IMR-90 (cell line): ENCODE measurements around the gene PRKCE. TPM values are rescaled to one million over a fixed set of nuclear protein-coding genes. Genes with fewer than 3 reads are reported as not detected.

Source experiments
- ATAC-seq: fragments of 200-7000 bp; cut with Tn5 transposase; 2 replicates; pipeline ENCODE4 v1.9.1; 2020; ENCODE audit warnings: low read depth, mild to moderate bottlenecking, moderate library complexity
- BruUV-seq: library from RNA; stranded (reverse); fragments of 400-500 nt; replicated peaks from 2 replicates; lab custom pipeline; 2021; lab: Mats Ljungman, UMichigan
- CTCF ChIA-PET: fragments of 300-600 bp; formaldehyde crosslinking; extraction: SDS; loops from one replicate; lab custom pipeline; 2021; ENCODE audit warnings: antibody characterized with exemption; lab: Yijun Ruan, JAX
- POLR2A ChIA-PET: fragments of 300-600 bp; sonication (Branson Sonifier 250); formaldehyde crosslinking; loops from one replicate; lab custom pipeline; 2022; ENCODE audit warnings: antibody characterized with exemption; ENCODE audit not compliant: unreplicated experiment; lab: Charles Lee
- DNase-seq: peaks from one replicate; pipeline ENCODE4 v3.0.0; 2013
- H2AFZ ChIP-seq: replicated peaks from 2 replicates; pipeline ENCODE3; 2013; ENCODE audit warnings: low read length, mild to moderate bottlenecking; ENCODE audit not compliant: poor library complexity
- H2AK5ac ChIP-seq: 2 replicates; pipeline ENCODE4 v1.6.1; 2013; ENCODE audit warnings: low read depth, low read length, inconsistent platforms
- H2AK9ac ChIP-seq: replicated peaks from 2 replicates; pipeline ENCODE3; 2013; ENCODE audit warnings: mild to moderate bottlenecking, low read depth, low read length, moderate library complexity; ENCODE audit not compliant: poor library complexity
- H2BK120ac ChIP-seq: 2 replicates; pipeline ENCODE4 v1.6.1; 2013; ENCODE audit warnings: low read depth, low read length, inconsistent platforms
- H2BK15ac ChIP-seq: 3 replicates; pipeline ENCODE4 v1.6.1; 2013; ENCODE audit warnings: low read depth, low read length, inconsistent platforms
- H2BK20ac ChIP-seq: 2 replicates; pipeline ENCODE4 v1.6.1; 2013; ENCODE audit warnings: low read depth, mild to moderate bottlenecking, inconsistent platforms, low read length, moderate library complexity
- H2BK5ac ChIP-seq: 2 replicates; pipeline ENCODE4 v1.6.1; 2013; ENCODE audit warnings: mild to moderate bottlenecking, low read depth, low read length, inconsistent platforms; ENCODE audit not compliant: poor library complexity, severe bottlenecking
- H3K14ac ChIP-seq: replicated peaks from 2 replicates; pipeline ENCODE4 v1.6.1; 2013; ENCODE audit warnings: low read depth, low read length, inconsistent platforms
- H3K18ac ChIP-seq: 2 replicates; pipeline ENCODE4 v1.6.1; 2013; ENCODE audit warnings: low read depth, low read length, control low read depth
- H3K23ac ChIP-seq: 2 replicates; pipeline ENCODE4 v1.6.1; 2013; ENCODE audit warnings: low read depth, low read length, inconsistent platforms
- H3K27ac ChIP-seq: 2 replicates; pipeline ENCODE4 v1.5.1; 2013; ENCODE audit warnings: mild to moderate bottlenecking, control low read depth, low read length; ENCODE audit not compliant: insufficient read depth
- H3K27me3 ChIP-seq: 2 replicates; pipeline ENCODE4 v1.6.1; 2013; ENCODE audit warnings: low read length; ENCODE audit not compliant: control insufficient read depth, insufficient read depth
- H3K36me3 ChIP-seq: 2 replicates; pipeline ENCODE4 v1.6.1; 2013; ENCODE audit warnings: low read length, mixed read lengths; ENCODE audit not compliant: control insufficient read depth, insufficient read depth
- H3K4ac ChIP-seq: 2 replicates; pipeline ENCODE4 v1.6.1; 2013; ENCODE audit warnings: low read depth, low read length, inconsistent platforms
- H3K4me1 ChIP-seq: 2 replicates; pipeline ENCODE4 v1.6.1; 2013; ENCODE audit warnings: low read length, mixed read lengths; ENCODE audit not compliant: control insufficient read depth, insufficient read depth
- H3K4me2 ChIP-seq: 2 replicates; pipeline ENCODE4 v1.6.1; 2013; ENCODE audit warnings: low read depth, mild to moderate bottlenecking, control low read depth, low read length, moderate library complexity
- H3K4me3 ChIP-seq: 2 replicates; pipeline ENCODE4 v1.5.1; 2013; ENCODE audit warnings: low read depth, mild to moderate bottlenecking, control low read depth, low read length, moderate library complexity; ENCODE audit not compliant: insufficient read depth
- H3K56ac ChIP-seq: 2 replicates; pipeline ENCODE4 v1.6.1; 2013; ENCODE audit warnings: low read length, inconsistent platforms; ENCODE audit not compliant: insufficient read depth; ENCODE audit errors: extremely low read depth
- H3K79me1 ChIP-seq, 2 experiments: 2 replicates each; pipeline ENCODE4 v1.6.1; 2013; ENCODE audit warnings: low read length in 2 of 2, inconsistent platforms in 1 of 2, low read depth in 1 of 2
- H3K9ac ChIP-seq: 2 replicates; pipeline ENCODE4 v1.6.1; 2013; ENCODE audit warnings: low read depth, low read length, control low read depth
- H3K9me1 ChIP-seq: 2 replicates; pipeline ENCODE4 v1.6.1; 2013; ENCODE audit warnings: low read length, inconsistent platforms; ENCODE audit not compliant: insufficient read depth
- H3K9me3 ChIP-seq: 2 replicates; pipeline ENCODE4 v1.6.1; 2013; ENCODE audit warnings: low read length; ENCODE audit not compliant: control insufficient read depth, insufficient read depth
- H4K20me1 ChIP-seq: 2 replicates; pipeline ENCODE4 v1.6.1; 2013; ENCODE audit warnings: low read length, inconsistent platforms; ENCODE audit not compliant: insufficient read depth
- H4K5ac ChIP-seq: 2 replicates; pipeline ENCODE4 v1.6.1; 2013; ENCODE audit warnings: mild to moderate bottlenecking, low read depth, low read length, control low read depth
- H4K8ac ChIP-seq, 2 experiments: 2 replicates each; pipeline ENCODE4 v1.6.1; 2013; ENCODE audit warnings: low read depth in 2 of 2, low read length in 2 of 2, control low read depth in 1 of 2, inconsistent platforms in 1 of 2
- H4K91ac ChIP-seq: 2 replicates; pipeline ENCODE4 v1.6.1; 2013; ENCODE audit warnings: low read depth, low read length, inconsistent platforms; ENCODE audit not compliant: insufficient read depth
- BHLHE40 ChIP-seq: fragments of 150-350 bp; IDR thresholded peaks from 2 replicates; pipeline ENCODE4 v1.6.1; 2016; ENCODE audit warnings: mild to moderate bottlenecking, low read depth, low read length
- CEBPB ChIP-seq: IDR thresholded peaks from 2 replicates; pipeline ENCODE4 v1.6.1; 2012; ENCODE audit warnings: low read depth, low read length, improper control_type of control experiment
- CHD1 ChIP-seq: IDR thresholded peaks from 2 replicates; pipeline ENCODE4 v1.6.1; 2012; ENCODE audit warnings: low read depth, low read length, improper control_type of control experiment
- ELK1 ChIP-seq: fragments of 150-350 bp; IDR thresholded peaks from 2 replicates; pipeline ENCODE4 v1.6.1; 2016; ENCODE audit warnings: low read depth, mild to moderate bottlenecking, low read length, moderate library complexity, borderline replicate concordance
- FOS ChIP-seq: fragments of 150-350 bp; IDR thresholded peaks from 2 replicates; pipeline ENCODE4 v1.6.1; 2016; ENCODE audit warnings: low read depth, low read length
- MAFK ChIP-seq: IDR thresholded peaks from 2 replicates; pipeline ENCODE4 v1.6.1; 2012; ENCODE audit warnings: low read depth, low read length, improper control_type of control experiment
- MAZ ChIP-seq: IDR thresholded peaks from 2 replicates; pipeline ENCODE4 v1.6.1; 2012; ENCODE audit warnings: low read depth, mild to moderate bottlenecking, low read length, improper control_type of control experiment, moderate library complexity, borderline replicate concordance
- MXI1 ChIP-seq: IDR thresholded peaks from 2 replicates; pipeline ENCODE4 v1.6.1; 2012; ENCODE audit warnings: low read depth, mild to moderate bottlenecking, low read length, moderate library complexity, borderline replicate concordance
- NFE2L2 ChIP-seq: fragments of 150-350 bp; IDR thresholded peaks from 2 replicates; pipeline ENCODE4 v1.6.1; 2016; ENCODE audit warnings: low read depth, mild to moderate bottlenecking, low read length
- POLR2A ChIP-seq: IDR thresholded peaks from 2 replicates; pipeline ENCODE4 v1.6.1; 2012; ENCODE audit warnings: mild to moderate bottlenecking, low read depth, low read length
- RAD21 ChIP-seq: IDR thresholded peaks from 2 replicates; pipeline ENCODE4 v1.6.1; 2012; ENCODE audit warnings: low read length, improper control_type of control experiment
- RCOR1 ChIP-seq: IDR thresholded peaks from 2 replicates; pipeline ENCODE4 v1.6.1; 2012; ENCODE audit warnings: mild to moderate bottlenecking, low read length, improper control_type of control experiment; ENCODE audit not compliant: insufficient replicate concordance
- RFX5 ChIP-seq: IDR thresholded peaks from 2 replicates; pipeline ENCODE4 v1.8.0; 2012; ENCODE audit warnings: low read depth, mild to moderate bottlenecking, low read length, moderate library complexity
- SMC3 ChIP-seq: fragments of 150-350 bp; IDR thresholded peaks from 2 replicates; pipeline ENCODE4 v1.6.1; 2016; ENCODE audit warnings: low read depth, mild to moderate bottlenecking, antibody characterized with exemption, low read length, moderate library complexity
- WGBS, 2 experiments: methylation state at CpG; one replicate each; pipeline versions ENCODE4 v1.1.5 to v1.1.7; 2013; ENCODE audit warnings: missing lambda C conversion rate in 2 of 2; ENCODE audit not compliant: insufficient read length in 1 of 2; ENCODE audit errors: extremely low coverage in 2 of 2; 5-methylcytosine and 5-hydroxymethylcytosine counted together
- dilution Hi-C: fragments of 300-500 bp; cut with HindIII; formaldehyde crosslinking; loops from one replicate; pipeline ENCODE4 v1.14.3; 2018; ENCODE audit warnings: low sequenced_read_pairs; ENCODE audit not compliant: unreplicated experiment
- in situ Hi-C: fragments of 300-500 bp; cut with MboI; formaldehyde crosslinking; loops from 3 replicates; pipeline ENCODE4 v1.14.3; 2019; ENCODE audit warnings: low sequenced_read_pairs, inconsistent platforms, mixed read lengths
- intact Hi-C: fragments of 100-400 bp; cut with micrococcal nuclease; formaldehyde crosslinking; loops from 2 replicates; pipeline ENCODE4 v1.10.0; 2022
- polyA plus RNA-seq, 3 experiments: library from polyadenylated mRNA; depleted of rRNA; stranded (reverse); fragments of >200 nt; gene quantifications; 2 replicates each; pipeline ENCODE4 v1.2.3, GENCODE V29; 2012; ENCODE audit warnings: low replicate concordance in 1 of 3
- total RNA-seq: library from RNA; depleted of rRNA; stranded (reverse); fragments of >200 nt; gene quantifications from 2 replicates; pipeline ENCODE4 v1.2.3, GENCODE V29; 2012
- TF ChIP-seq, protein P1 (sequence below): conservative IDR thresholded peaks from 2 replicates; pipeline ENCODE4 v1.5.1; 2012; ENCODE audit warnings: mild to moderate bottlenecking, low read depth, low read length, improper control_type of control experiment

The PRKCE gene
- total and polyA plus RNA-seq, 2 of the 4 experiments (the other 2 are of a cell fraction): 8.1 to 32.4 TPM

GRCh38 chr2:45732436-45732835 is 81.0 kb downstream of the PRKCE start:
- Histone ChIP-seq H3K9ac (no peak overlapping the region), H2BK15ac (no peak overlapping the region), H2AK9ac (no peak overlapping the region), H4K8ac (no peak overlapping the region), H3K4ac (no peak overlapping the region), H3K56ac (no peak overlapping the region), H3K4me2 (no peak overlapping the region), H2BK20ac (no peak overlapping the region), H3K27ac (no peak overlapping the region), H3K23ac (no peak overlapping the region), H4K91ac (no peak overlapping the region), H2BK5ac (no peak overlapping the region), H3K36me3 (no peaks in the 10 kb centered on the region; the same call in 1 of the 2 replicates), H3K9me3 (no peaks in the 10 kb centered on the region), H3K18ac (no peak overlapping the region), H3K27me3 (no peaks in the 10 kb centered on the region), H3K4me1 (no peaks in the 10 kb centered on the region), H4K5ac (no peak overlapping the region), H2BK120ac (no peak overlapping the region), H4K20me1 (peaks cover 16% of the 10 kb centered on the region), H3K79me1 (peaks cover 11% of the 10 kb centered on the region in 2 experiments; a peak in 2 of 4 replicates), H3K9me1 (peaks cover 6% of the 10 kb centered on the region; the same call in 1 of the 2 replicates), H3K4me3 (no peak overlapping the region), H3K14ac (no peak overlapping the region), H2AFZ (no peak overlapping the region), H2AK5ac (no peak overlapping the region)
- intact Hi-C loops (no loop called here), dilution Hi-C loops (no loop called here), in situ Hi-C loops (no loop called here)
- WGBS, 2 experiments: no CpG with 5 or more reads among the region's 2 CpGs
- BruUV-seq: no TSS peak
- DNase-seq: no peak
- ChIA-PET CTCF (interaction anchor here (1.0 kb wide), 1 partner anchor 82 kb away, joined by 3 read pairs; no protein-coding TSS in a partner anchor), POLR2A (no interaction called here)
- TF ChIP-seq CEBPB: no peak
- no peak for TF ChIP-seq NFE2L2
- TF ChIP-seq BHLHE40: no peak
- no peak for TF ChIP-seq RFX5
- no peak for TF ChIP-seq MAZ
- TF ChIP-seq RCOR1: no peak
- TF ChIP-seq RAD21: no peak
- no peak for TF ChIP-seq SMC3
- no peak for TF ChIP-seq ELK1
- TF ChIP-seq FOS: no peak
- no peak for TF ChIP-seq POLR2A
- TF ChIP-seq, protein P1, sequence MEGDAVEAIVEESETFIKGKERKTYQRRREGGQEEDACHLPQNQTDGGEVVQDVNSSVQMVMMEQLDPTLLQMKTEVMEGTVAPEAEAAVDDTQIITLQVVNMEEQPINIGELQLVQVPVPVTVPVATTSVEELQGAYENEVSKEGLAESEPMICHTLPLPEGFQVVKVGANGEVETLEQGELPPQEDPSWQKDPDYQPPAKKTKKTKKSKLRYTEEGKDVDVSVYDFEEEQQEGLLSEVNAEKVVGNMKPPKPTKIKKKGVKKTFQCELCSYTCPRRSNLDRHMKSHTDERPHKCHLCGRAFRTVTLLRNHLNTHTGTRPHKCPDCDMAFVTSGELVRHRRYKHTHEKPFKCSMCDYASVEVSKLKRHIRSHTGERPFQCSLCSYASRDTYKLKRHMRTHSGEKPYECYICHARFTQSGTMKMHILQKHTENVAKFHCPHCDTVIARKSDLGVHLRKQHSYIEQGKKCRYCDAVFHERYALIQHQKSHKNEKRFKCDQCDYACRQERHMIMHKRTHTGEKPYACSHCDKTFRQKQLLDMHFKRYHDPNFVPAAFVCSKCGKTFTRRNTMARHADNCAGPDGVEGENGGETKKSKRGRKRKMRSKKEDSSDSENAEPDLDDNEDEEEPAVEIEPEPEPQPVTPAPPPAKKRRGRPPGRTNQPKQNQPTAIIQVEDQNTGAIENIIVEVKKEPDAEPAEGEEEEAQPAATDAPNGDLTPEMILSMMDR: no peak
- TF ChIP-seq MAFK: no peak
- TF ChIP-seq CHD1: no peak
- TF ChIP-seq MXI1: no peak
- no peak for ATAC-seq
